HG03103 (cell line): ENCODE results near the gene PPM1D.
"Not testable (repeated sequence)": the region's sequence is repeated elsewhere in the genome, so short reads cannot be mapped to it uniquely, and the experiment has no call there.

Experiments
- ATAC-seq: cut with Tn5 transposase; IDR thresholded peaks from one replicate; pipeline ENCODE4 v1.9.1; 2021; ENCODE audit warnings: low read depth; ENCODE audit not compliant: unreplicated experiment

The PPM1D gene

DNA sequence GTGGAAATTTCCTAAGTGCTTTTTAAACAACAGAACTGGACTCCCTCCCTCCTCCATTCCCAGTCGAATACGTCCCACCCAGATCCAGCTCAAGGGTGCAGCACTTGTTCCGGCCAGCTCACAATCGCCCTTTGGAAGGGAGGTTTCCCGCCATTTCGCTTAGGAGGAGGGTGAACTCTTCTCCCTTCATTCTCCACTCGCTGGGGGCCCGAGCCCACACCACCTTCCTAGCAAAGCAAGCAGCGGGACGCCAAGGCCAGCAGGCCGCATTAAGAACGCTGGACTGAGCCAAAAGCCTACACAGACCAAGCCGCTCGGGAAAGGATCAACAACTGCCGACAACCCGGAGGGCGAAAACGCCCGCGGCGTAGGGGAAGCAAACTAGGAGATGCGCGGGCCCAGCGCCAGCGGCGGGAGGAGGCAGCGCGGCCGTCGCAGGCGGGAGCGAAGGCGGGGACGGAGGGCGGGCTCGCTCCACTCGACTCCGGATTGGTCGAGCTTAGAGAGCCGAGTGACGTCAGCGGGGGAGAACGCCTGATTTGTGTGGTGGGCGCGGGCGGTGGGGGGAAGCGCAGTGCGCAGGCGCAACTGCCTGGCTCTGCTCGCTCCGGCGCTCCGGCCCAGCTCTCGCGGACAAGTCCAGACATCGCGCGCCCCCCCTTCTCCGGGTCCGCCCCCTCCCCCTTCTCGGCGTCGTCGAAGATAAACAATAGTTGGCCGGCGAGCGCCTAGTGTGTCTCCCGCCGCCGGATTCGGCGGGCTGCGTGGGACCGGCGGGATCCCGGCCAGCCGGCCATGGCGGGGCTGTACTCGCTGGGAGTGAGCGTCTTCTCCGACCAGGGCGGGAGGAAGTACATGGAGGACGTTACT lies at the start of gene PPM1D:
Gene PPM1D (plus strand): TSS at position 574 of the 870 bp plus-strand sequence. CDS start 222 bp downstream, at position 796.
- peak; percentile 87 for ATAC-seq

- not testable (repeated sequence) for ATAC-seq
Observed at GRCh38 chr17:60552255-60552654, 47.7 kb upstream of the PPM1D start.

GRCh38 chr17:60554377-60554788 lies 45.6 kb upstream of the PPM1D start:
- ATAC-seq: no peak

DNA sequence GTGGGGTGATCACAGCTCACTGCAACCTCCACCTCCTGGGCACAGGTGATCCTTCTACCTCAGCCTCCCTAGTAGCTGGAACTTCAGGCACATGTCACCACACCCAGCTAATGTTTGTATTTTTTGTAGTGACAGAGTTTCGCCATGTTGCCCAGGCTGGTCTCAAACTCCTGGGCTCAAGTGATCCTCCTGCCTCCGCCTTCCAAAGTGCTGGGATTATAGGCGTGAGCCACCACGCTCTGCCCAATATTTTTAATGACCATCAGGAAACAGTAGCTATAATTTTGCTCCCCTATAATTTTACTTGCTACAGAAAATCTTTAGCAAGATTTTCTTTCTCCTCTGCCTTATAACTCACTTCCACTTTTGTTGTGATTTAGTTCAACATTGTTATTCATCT lies 44.2 kb upstream of the PPM1D start:
- no peak for ATAC-seq

DNA sequence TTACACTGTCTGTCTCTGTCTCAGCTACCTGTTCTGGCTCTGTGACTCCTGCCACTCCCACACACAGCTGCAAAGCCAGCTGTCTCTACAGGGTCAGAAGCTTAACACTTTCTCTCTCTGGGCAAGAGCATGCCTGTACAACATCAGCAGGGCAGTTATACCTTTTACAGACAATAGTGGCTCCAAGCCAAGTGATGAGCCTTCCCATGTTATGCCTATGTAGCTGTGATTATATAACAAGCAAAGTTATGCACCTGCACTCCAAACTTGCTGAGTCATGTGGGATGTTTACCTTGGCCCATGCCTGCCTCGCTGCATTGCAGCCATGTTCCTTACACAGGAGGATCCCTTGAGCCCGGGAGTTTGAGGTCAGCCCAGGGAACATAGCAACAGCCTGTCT lies 42.2 kb upstream of the PPM1D start:
- ATAC-seq: no peak

DNA sequence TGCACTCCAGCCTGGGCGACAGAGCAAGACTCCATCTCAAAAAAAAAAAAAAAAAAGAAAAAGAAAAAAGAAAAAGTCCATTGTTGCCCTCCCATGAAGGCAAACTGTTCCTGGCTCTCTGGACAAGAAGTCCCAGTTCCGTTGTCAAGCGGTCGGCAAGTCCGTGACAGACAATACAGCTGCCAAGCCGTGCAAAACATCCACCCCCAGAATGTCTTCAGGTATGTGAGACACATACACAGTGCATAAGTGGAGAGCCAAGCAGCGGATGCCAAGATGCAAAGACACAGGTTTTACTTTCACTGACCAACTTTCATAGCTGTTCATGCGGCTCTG lies 40.4 kb upstream of the PPM1D start:
- no peak for ATAC-seq

- ATAC-seq: no peak
Observed at GRCh38 chr17:60559995-60560859, 39.8 kb upstream of the PPM1D start.

GRCh38 chr17:60560860-60561257 lies 39.1 kb upstream of the PPM1D start:
- ATAC-seq: no peak

DNA sequence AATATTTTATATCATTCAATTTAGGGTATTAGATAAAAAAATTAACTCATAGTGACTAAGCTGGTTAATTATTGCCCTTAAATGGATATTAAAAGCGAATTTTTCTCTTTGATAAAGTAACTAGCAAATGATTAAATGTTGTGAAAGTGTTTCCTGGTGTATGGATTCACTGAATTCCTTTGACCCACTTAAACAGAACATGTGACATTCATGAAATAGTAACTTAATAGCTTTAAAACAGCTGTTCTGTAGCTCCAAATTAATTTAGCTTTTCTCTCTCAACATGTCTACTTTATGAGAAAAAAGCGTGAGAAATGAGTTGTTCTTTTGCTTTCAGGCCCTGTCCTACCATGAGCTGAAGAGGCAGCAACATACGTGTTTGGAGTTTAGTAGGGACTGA lies 37.6 kb upstream of the PPM1D start:
- ATAC-seq: no peak

GRCh38 chr17:60563743-60564142 lies 36.2 kb upstream of the PPM1D start:
- no peak for ATAC-seq

DNA sequence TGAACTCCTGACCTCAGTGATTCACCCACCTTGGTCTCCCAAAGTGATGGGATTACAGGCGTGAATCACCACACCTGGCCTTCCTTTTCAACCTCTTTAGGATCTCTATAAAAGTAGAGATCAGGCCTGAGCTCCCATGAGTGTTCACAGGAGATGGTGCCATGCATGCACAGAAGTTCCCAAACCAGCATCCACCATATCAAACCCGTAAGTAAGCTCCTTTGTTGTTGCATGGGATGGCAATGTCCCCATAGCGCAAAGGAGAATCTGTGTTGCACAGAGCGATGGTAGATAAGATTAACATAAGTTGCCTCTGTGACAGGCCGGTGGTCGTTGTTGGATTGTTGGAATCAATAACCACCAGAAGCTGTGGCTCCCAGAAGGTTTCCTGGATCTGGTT lies 34.8 kb upstream of the PPM1D start:
- ATAC-seq: no peak

GRCh38 chr17:60573236-60574051 lies 26.5 kb upstream of the PPM1D start:
- ATAC-seq: no peak

- ATAC-seq: no peak
Observed at GRCh38 chr17:60577147-60577915, 22.7 kb upstream of the PPM1D start.

GRCh38 chr17:60579090-60579489 lies 20.9 kb upstream of the PPM1D start:
- ATAC-seq: no peak

DNA sequence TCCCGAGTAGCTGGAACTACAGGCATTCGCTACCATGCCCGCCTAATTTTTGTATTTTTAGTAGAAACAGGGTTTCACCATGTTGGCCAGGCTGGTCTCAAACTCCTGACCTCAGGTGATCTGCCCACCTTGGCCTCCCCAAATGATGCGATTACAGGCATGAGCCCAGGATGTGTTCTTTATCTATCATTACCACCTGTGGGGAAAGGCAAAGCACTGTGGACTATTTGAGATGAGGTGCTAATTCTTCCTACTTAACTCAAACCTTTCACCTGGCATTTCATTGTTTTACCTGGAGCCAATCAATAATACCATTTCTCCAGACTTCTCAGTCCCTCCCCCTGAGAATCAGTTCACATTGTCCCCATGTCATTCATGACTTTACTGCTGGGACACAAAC lies 20.4 kb upstream of the PPM1D start:
- no peak for ATAC-seq

- ATAC-seq: no peak
Observed at GRCh38 chr17:60583008-60583407, 17.0 kb upstream of the PPM1D start.

- no peak for ATAC-seq
Observed at GRCh38 chr17:60585887-60586286, 14.1 kb upstream of the PPM1D start.

- ATAC-seq: no peak
Observed at GRCh38 chr17:60586288-60586974, 13.6 kb upstream of the PPM1D start.

DNA sequence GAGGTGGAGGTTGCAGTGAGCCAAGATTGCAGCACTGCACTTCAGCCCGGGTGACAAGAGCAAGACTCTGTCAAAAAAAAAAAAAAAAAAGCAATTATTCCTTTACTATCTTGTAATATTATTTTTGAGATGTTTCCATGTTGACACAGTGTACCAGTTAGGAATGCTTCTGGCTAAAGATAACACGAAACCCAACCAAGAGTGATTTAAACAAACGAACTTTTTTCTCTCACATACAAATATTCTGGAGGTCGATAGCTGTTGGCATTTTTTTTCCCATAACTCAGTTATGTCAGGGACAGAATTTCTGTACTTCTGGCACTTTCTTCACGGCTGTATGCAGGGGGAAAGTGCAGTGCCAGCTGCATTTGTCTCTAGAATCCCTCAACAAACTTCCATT lies 9.9 kb upstream of the PPM1D start:
- no peak for ATAC-seq

DNA sequence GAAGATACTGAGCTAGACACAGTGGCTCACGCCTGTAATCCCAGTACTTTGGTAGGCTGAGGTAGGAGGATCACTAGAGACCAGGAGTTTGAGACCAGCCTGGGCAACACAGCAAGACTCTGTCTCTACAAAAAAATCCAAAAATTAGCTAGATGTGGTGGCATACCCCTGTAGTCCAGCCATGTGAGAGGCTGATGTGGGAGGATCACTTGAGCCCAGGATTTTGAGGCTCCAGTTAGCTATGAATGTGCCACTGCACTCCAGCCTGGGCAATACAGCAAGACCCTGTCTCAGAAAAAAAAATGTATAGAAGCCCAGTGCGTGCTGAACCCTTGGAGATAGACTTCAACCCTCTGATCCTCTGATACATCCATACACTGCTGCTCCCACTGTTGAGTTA lies 7.2 kb upstream of the PPM1D start:
- ATAC-seq: no peak
